GM23248 (cell line): ENCODE results near the gene SPPL3. TPM values are rescaled to one million over a fixed set of nuclear protein-coding genes. Genes with fewer than 3 reads are reported as not detected.
"Not testable (repeated sequence)": the region's sequence is repeated elsewhere in the genome, so short reads cannot be mapped to it uniquely, and the experiment has no call there.

Experiments
- DNase-seq: peaks from one replicate; pipeline ENCODE4 v3.0.0-alpha.2; 2015
- H2AFZ ChIP-seq: fragments of 200-600 bp; sonication (generic); 2 replicates; pipeline ENCODE4 v1.6.1; 2016; ENCODE audit warnings: antibody characterized with exemption
- H3F3A ChIP-seq: fragments of 200-600 bp; sonication (generic); 2 replicates; pipeline ENCODE4 v1.6.1; 2016; ENCODE audit warnings: mild to moderate bottlenecking, antibody characterized with exemption, mixed run types; ENCODE audit not compliant: insufficient read depth
- H3K27ac ChIP-seq: fragments of 200-600 bp; sonication (generic); 2 replicates; pipeline ENCODE4 v1.5.1; 2016; ENCODE audit warnings: mild to moderate bottlenecking
- H3K27me3 ChIP-seq: fragments of 200-600 bp; sonication (generic); replicated peaks from 2 replicates; pipeline ENCODE4 v1.6.1; 2016; ENCODE audit warnings: mild to moderate bottlenecking; ENCODE audit not compliant: insufficient read depth
- H3K36me3 ChIP-seq: fragments of 200-600 bp; sonication (generic); 2 replicates; pipeline ENCODE4 v1.6.1; 2016; ENCODE audit warnings: low read depth, mild to moderate bottlenecking
- H3K4me1 ChIP-seq: fragments of 200-600 bp; sonication (generic); 2 replicates; pipeline ENCODE4 v1.6.1; 2016; ENCODE audit warnings: mild to moderate bottlenecking; ENCODE audit not compliant: insufficient read depth
- H3K4me2 ChIP-seq: fragments of 200-600 bp; sonication (generic); one replicate; pipeline ENCODE4 v1.6.1; 2016; ENCODE audit warnings: mild to moderate bottlenecking; ENCODE audit not compliant: unreplicated experiment
- H3K4me3 ChIP-seq: fragments of 200-600 bp; sonication (generic); 2 replicates; pipeline ENCODE4 v1.5.1; 2016; ENCODE audit warnings: mild to moderate bottlenecking
- H3K79me2 ChIP-seq: fragments of 200-600 bp; sonication (generic); 2 replicates; pipeline ENCODE4 v1.6.1; 2016; ENCODE audit warnings: mild to moderate bottlenecking; ENCODE audit not compliant: insufficient read depth
- H3K9ac ChIP-seq: fragments of 200-600 bp; sonication (generic); 2 replicates; pipeline ENCODE4 v1.6.1; 2016; ENCODE audit warnings: mild to moderate bottlenecking
- H3K9me2 ChIP-seq: fragments of 200-600 bp; sonication (generic); 2 replicates; pipeline ENCODE4 v1.6.1; 2016; ENCODE audit warnings: mixed run types, mild to moderate bottlenecking, moderate library complexity; ENCODE audit not compliant: insufficient read depth
- H3K9me3 ChIP-seq: fragments of 200-600 bp; sonication (generic); one replicate; pipeline ENCODE4 v1.6.1; 2017; ENCODE audit warnings: low read depth
- H4K20me1 ChIP-seq: fragments of 200-600 bp; sonication (generic); 2 replicates; pipeline ENCODE4 v1.6.0; 2016; ENCODE audit not compliant: insufficient read depth
- EZH2 ChIP-seq: fragments of 200-600 bp; sonication (generic); IDR thresholded peaks from 2 replicates; pipeline ENCODE4 v1.6.1; 2018; ENCODE audit warnings: antibody characterized with exemption, mild to moderate bottlenecking; ENCODE audit not compliant: insufficient read depth, poor library complexity, severe bottlenecking
- EZH2phosphoT487 ChIP-seq: fragments of 200-600 bp; sonication (generic); IDR thresholded peaks from 2 replicates; pipeline ENCODE4 v1.6.1; 2018; ENCODE audit warnings: antibody characterized with exemption, moderate library complexity, mild to moderate bottlenecking, low read depth; ENCODE audit not compliant: insufficient read depth
- WGBS, 2 experiments: methylation state at CpG; one replicate each; pipeline ENCODE4 v1.1.6; 2015 to 2017; ENCODE audit warnings: low lambda C conversion rate in 2 of 2, low coverage in 1 of 2; ENCODE audit errors: missing lambda C conversion rate in 2 of 2; 5-methylcytosine and 5-hydroxymethylcytosine counted together
- in situ Hi-C: fragments of 300-500 bp; cut with MboI; formaldehyde crosslinking; loops from 2 replicates; pipeline ENCODE4 v1.15.0; 2020
- polyA plus RNA-seq: library from polyadenylated mRNA; unstranded; fragments of >200 nt; fragmentation: Nextera tagmentation; extraction: Ambion mirVana; gene quantifications from 2 replicates; pipeline ENCODE4 v1.2.1, GENCODE V29; 2016
- total RNA-seq: library from RNA; depleted of rRNA; stranded (reverse); fragments of >200 nt; shearing (Covaris generic); gene quantifications from 2 replicates; pipeline ENCODE4 v1.2.3, GENCODE V29; 2014

The SPPL3 gene
- total and polyA plus RNA-seq, 2 experiments from 2014 or later: 8.1 to 24.8 TPM

- WGBS, 2 experiments: 46% methylated on average over 5 of the region's 5 CpGs
- in situ Hi-C loops: no loop called here
- H3K4me2 ChIP-seq: no peak overlapping the region
- 0 out of 2 replicates have a peak, but pooled peaks cover 2% of the 10 kb centered on the region for H3F3A ChIP-seq
- H3K9me3 ChIP-seq: no peaks in the 10 kb centered on the region
- no peak overlapping the region for H3K4me3 ChIP-seq
- H3K27ac ChIP-seq: no peak overlapping the region
- TF ChIP-seq EZH2: no peak
- no peak for TF ChIP-seq EZH2phosphoT487
- H4K20me1 ChIP-seq: peaks cover 12% of the 10 kb centered on the region; the same call in 1 of the 2 replicates
- no peak overlapping the region for H3K9ac ChIP-seq
- H3K36me3 ChIP-seq: no peaks in the 10 kb centered on the region
- no peak overlapping the region for H2AFZ ChIP-seq
- H3K79me2 ChIP-seq: peaks cover 85% of the 10 kb centered on the region
- DNase-seq: no peak
- H3K27me3 ChIP-seq: no peaks in the 10 kb centered on the region
- peaks cover 19% of the 10 kb centered on the region for H3K4me1 ChIP-seq
- H3K9me2 ChIP-seq: no peaks in the 10 kb centered on the region
These were observed 59.9 kb downstream of the SPPL3 start for GRCh38 chr12:120844297-120844696.

GRCh38 chr12:120843472-120843871 lies 60.7 kb downstream of the SPPL3 start:
- H3K27ac ChIP-seq: no peak overlapping the region
- peaks cover 12% of the 10 kb centered on the region; the same call in 1 of the 2 replicates for H4K20me1 ChIP-seq
- no peak overlapping the region for H2AFZ ChIP-seq
- no peaks in the 10 kb centered on the region for H3F3A ChIP-seq
- TF ChIP-seq EZH2phosphoT487: no peak
- TF ChIP-seq EZH2: no peak
- H3K27me3 ChIP-seq: no peaks in the 10 kb centered on the region
- H3K36me3 ChIP-seq: no peaks in the 10 kb centered on the region
- in situ Hi-C loops: no loop called here
- peaks cover 80% of the 10 kb centered on the region for H3K79me2 ChIP-seq
- no peak overlapping the region for H3K4me2 ChIP-seq
- no peak overlapping the region for H3K9ac ChIP-seq
- 95 to 98% methylated on average over 6 of the region's 6 CpGs for WGBS, 2 experiments
- DNase-seq: no peak
- peaks cover 19% of the 10 kb centered on the region for H3K4me1 ChIP-seq
- no peaks in the 10 kb centered on the region for H3K9me2 ChIP-seq
- H3K9me3 ChIP-seq: no peaks in the 10 kb centered on the region
- H3K4me3 ChIP-seq: no peak overlapping the region

- Histone ChIP-seq H3K9me3 (no peaks in the 10 kb centered on the region), H3K4me3 (no peak overlapping the region), H3K4me1 (peaks cover 19% of the 10 kb centered on the region), H3K27ac (no peak overlapping the region), H3K79me2 (peaks cover 80% of the 10 kb centered on the region), H3K27me3 (no peaks in the 10 kb centered on the region), H3K36me3 (no peaks in the 10 kb centered on the region), H3F3A (no peaks in the 10 kb centered on the region), H2AFZ (no peak overlapping the region), H4K20me1 (peaks cover 12% of the 10 kb centered on the region; the same call in 1 of the 2 replicates), H3K4me2 (no peak overlapping the region), H3K9me2 (no peaks in the 10 kb centered on the region), H3K9ac (no peak overlapping the region)
- TF ChIP-seq EZH2 (no peak), EZH2phosphoT487 (no peak)
- 93 to 100% methylated on average over 3 of the region's 3 CpGs for WGBS, 2 experiments
- DNase-seq: no peak
- in situ Hi-C loops: no loop called here
These were observed 61.6 kb downstream of the SPPL3 start for GRCh38 chr12:120842595-120842994.

GRCh38 chr12:120841525-120841924 lies 62.6 kb downstream of the SPPL3 start:
- Histone ChIP-seq H3K27ac (no peak overlapping the region), H3K4me1 (peaks cover 11% of the 10 kb centered on the region), H4K20me1 (peaks cover 12% of the 10 kb centered on the region; the same call in 1 of the 2 replicates), H3K79me2 (peaks cover 87% of the 10 kb centered on the region), H3K4me2 (no peak overlapping the region), H2AFZ (no peak overlapping the region), H3K9me2 (no peaks in the 10 kb centered on the region), H3K9me3 (no peaks in the 10 kb centered on the region), H3K27me3 (no peaks in the 10 kb centered on the region), H3K9ac (no peak overlapping the region), H3K4me3 (no peak overlapping the region), H3K36me3 (no peaks in the 10 kb centered on the region), H3F3A (no peaks in the 10 kb centered on the region)
- TF ChIP-seq EZH2phosphoT487 (no peak), EZH2 (no peak)
- no peak for DNase-seq
- 73 to 76% methylated on average over 3 of the region's 3 CpGs for WGBS, 2 experiments
- in situ Hi-C loops: no loop called here

GRCh38 chr12:120839503-120839902 lies 64.7 kb downstream of the SPPL3 start:
- in situ Hi-C loops: no loop called here
- Histone ChIP-seq H2AFZ (no peak overlapping the region), H3K4me3 (no peak overlapping the region), H3K9me3 (no peaks in the 10 kb centered on the region), H3F3A (0 out of 2 replicates have a peak, but pooled peaks cover 7% of the 10 kb centered on the region), H3K4me1 (0 out of 2 replicates have a peak, but pooled peaks cover 9% of the 10 kb centered on the region), H4K20me1 (peaks cover 11% of the 10 kb centered on the region), H3K27ac (no peak overlapping the region), H3K79me2 (peaks cover 87% of the 10 kb centered on the region), H3K36me3 (no peaks in the 10 kb centered on the region), H3K9ac (no peak overlapping the region), H3K9me2 (no peaks in the 10 kb centered on the region), H3K27me3 (no peaks in the 10 kb centered on the region), H3K4me2 (no peak overlapping the region)
- 97 to 100% methylated on average over 1 of the region's 1 CpG for WGBS, 2 experiments
- no peak for TF ChIP-seq EZH2phosphoT487
- TF ChIP-seq EZH2: no peak
- no peak for DNase-seq

- H3K4me3 ChIP-seq, H3K27me3 ChIP-seq, H3K27ac ChIP-seq, H2AFZ ChIP-seq, H3K36me3 ChIP-seq, H3K9me3 ChIP-seq, H3K9ac ChIP-seq, H3K9me2 ChIP-seq, in situ Hi-C loops, DNase-seq, H3K4me1 ChIP-seq, H3K4me2 ChIP-seq: not testable (repeated sequence)
- H3F3A ChIP-seq: 0 out of 2 replicates have a peak, but pooled peaks cover 13% of the 10 kb centered on the region
- H3K79me2 ChIP-seq: peaks cover 87% of the 10 kb centered on the region
- peaks cover 17% of the 10 kb centered on the region for H4K20me1 ChIP-seq
- WGBS, 2 experiments: 93 to 97% methylated on average over 3 to 4 of the region's 4 CpGs
These were observed 65.4 kb downstream of the SPPL3 start for GRCh38 chr12:120838629-120839383.
